ENCODE data around the gene PRAC1. TPM values are rescaled to one million over a fixed set of nuclear protein-coding genes. Genes with fewer than 3 reads are reported as not detected.

The PRAC1 gene
- total RNA-seq, 1 donor from 2014 or later, result not detected

Small RNA genes lying within 50 kb of the gene (small RNA-seq; reads per million reads assigned to genes)
- not detected for gene AC091179.2 (ENCODE audit: low replicate concordance)
- gene COX6B1P2 (ENCODE audit: low replicate concordance), result not detected
- not detected for gene MIR3185 (ENCODE audit: low replicate concordance)
- not detected for gene RF02132 (ENCODE audit: low replicate concordance)
- gene RF02133 (ENCODE audit: low replicate concordance), result not detected
- gene RN7SL125P (ENCODE audit: low replicate concordance), result not detected

Other genes with a start within 250 kb of the PRAC1 start
- not detected for gene HOXB1, start 191.5 kb downstream of the PRAC1 start, total RNA-seq
- not detected for gene HOXB2, start 177.4 kb downstream of the PRAC1 start, total RNA-seq
- not detected for gene HOXB4, start 144.2 kb downstream of the PRAC1 start, total RNA-seq
- not detected for gene HOXB3, start 132.3 kb downstream of the PRAC1 start, total RNA-seq
- gene HOXB5, start 128.7 kb downstream of the PRAC1 start, total RNA-seq, result not detected
- not detected for gene HOXB6, start 117.5 kb downstream of the PRAC1 start, total RNA-seq
- not detected for gene HOXB7, start 111.5 kb downstream of the PRAC1 start, total RNA-seq
- gene HOXB8, start 107.2 kb downstream of the PRAC1 start, total RNA-seq, result 0.98 TPM
- gene HOXB9, start 96.2 kb downstream of the PRAC1 start, total RNA-seq, result not detected
- not detected for gene PRAC2, start 667 bp upstream of the PRAC1 start, total RNA-seq
- not detected for gene HOXB13, start 6.2 kb upstream of the PRAC1 start, total RNA-seq
- gene TTLL6, start 94.7 kb upstream of the PRAC1 start, total RNA-seq, result 0.25 TPM
- 16.5 TPM for gene CALCOCO2, start 108.5 kb upstream of the PRAC1 start, total RNA-seq
- 19.2 TPM for gene ATP5MC1, start 170.3 kb upstream of the PRAC1 start, total RNA-seq
- 38.4 TPM for gene UBE2Z, start 185.9 kb upstream of the PRAC1 start, total RNA-seq
- gene SNF8, start 222.3 kb upstream of the PRAC1 start, total RNA-seq, result 32.0 TPM
- gene GIP, start 246.1 kb upstream of the PRAC1 start, total RNA-seq, result not detected

Data from temporal lobe (tissue), 2 donors.